ENCODE measurements around the gene TNK2.
"Not testable (repeated sequence)": the region's sequence is repeated elsewhere in the genome, so short reads cannot be mapped to it uniquely, and the experiment has no call there.

TNK2 gene

DNA sequence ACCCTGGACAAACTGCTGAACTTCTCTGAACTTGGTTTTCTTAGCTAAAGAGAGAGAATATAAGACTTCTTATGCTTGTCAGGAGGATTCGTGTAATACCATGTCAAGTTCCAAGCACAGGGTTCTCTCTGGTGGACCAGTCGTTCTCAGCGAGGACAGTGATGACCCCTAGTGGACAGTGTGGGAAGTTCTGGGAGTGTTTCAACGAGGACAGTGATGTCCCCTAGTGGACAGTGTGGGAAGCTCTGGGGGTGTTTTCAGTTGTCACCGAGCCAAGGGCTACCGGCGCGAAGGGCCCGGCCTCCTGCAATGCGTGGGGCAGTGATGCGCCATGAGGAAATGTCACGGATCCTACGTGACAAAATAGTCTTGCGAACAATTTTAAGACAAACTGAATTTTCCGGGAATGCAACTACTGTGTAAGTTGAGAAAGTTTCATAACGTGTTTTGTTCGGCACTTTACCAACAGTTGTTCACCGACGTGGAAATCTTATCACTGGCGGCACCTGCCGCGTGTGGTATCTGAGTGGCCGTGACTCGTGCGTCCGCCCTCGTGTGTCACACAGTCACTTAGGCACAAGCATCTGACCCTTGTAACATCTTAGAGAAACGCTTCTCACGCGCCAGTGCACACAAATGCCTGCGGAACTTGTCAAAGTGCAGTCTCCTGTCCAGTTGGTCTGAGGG, 57.4 kb downstream of the TNK2 start:
- DNase-seq (ENCODE audit: low read depth in 2 of 2), result peak; percentile 73 to 77

GRCh38 chr3:195849322-195850074, 58.9 kb downstream of the TNK2 start:
- no peak for DNase-seq (ENCODE audit: low read depth in 2 of 2)

DNA sequence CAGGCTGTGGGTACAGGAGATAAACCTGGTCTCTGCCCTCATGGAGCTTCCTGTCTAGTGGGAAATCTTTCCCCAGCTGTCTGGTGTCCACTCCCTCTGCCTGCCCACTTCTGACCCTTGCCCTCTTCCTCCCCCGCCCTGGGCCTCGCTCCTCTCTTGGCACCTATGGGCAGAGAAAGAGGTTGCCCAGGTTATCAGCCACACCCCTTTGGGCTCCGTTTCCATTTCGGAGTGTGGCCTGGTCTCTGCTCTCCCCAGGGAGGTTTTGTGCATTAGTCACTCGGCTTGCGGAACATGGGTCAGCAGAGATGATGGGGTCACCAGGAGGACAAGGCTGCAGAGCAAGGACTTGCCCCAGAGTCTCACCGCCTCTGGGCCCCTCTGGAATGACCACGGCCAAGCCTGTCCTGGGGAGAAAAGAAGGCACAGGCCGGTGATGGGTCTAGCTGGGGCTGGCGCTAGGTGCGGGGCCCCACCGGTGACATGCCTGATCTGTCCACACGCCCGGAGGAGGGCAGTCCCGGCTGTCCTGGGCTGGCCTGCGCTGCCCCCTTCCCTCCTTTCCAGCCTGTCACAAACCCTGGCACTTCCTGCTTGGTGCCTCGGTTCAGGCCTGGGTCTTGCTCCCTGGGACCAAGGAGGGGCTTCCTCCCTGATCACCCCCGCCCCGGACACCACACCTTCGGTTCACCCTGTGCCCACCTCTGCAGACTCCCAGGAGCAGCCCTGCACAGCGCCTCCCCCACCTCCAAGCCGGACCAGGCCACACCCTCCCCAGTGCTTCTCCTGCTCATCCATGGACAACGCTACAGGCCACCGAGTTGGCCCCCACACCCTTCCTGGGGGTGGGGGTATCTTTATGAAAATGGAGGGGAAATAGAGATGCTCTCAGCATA, 61.0 kb downstream of the TNK2 start:
- DNase-seq (ENCODE audit: low read depth in 2 of 2), result no peak

- DNase-seq (ENCODE audit: low read depth in 2 of 2), result no peak
Observed at GRCh38 chr3:195845483-195845882, 62.9 kb downstream of the TNK2 start.

- no peak for DNase-seq (ENCODE audit: low read depth in 2 of 2)
Observed at GRCh38 chr3:195844671-195845218, 63.6 kb downstream of the TNK2 start.

- DNase-seq (ENCODE audit: low read depth in 2 of 2), result no peak
Observed at GRCh38 chr3:195839260-195840010, 68.9 kb downstream of the TNK2 start.

- no peak for DNase-seq (ENCODE audit: low read depth in 2 of 2)
Observed at GRCh38 chr3:195838714-195839113, 69.6 kb downstream of the TNK2 start.

GRCh38 chr3:195836476-195837135, 71.7 kb downstream of the TNK2 start:
- DNase-seq (ENCODE audit: low read depth in 2 of 2), result no peak

DNA sequence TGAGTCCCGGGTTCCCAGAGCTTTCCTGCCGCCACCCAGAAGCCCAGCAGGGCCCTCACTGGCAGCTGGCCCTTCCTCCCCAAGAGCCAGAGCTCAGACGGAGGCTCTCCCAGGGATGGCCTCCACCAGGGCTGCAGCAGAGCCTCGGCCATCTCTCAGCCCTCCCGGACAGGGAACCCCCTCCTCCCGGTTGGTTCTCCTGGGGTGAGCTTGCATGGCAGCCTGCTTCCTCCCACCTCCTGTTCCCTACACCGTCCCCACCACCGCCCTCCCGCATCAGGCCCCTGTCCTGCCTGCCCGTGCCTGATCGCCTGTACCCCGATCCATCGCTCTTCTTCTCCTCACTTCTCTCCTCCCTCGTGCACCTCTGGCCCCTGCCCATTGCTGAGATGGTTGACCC, 72.6 kb downstream of the TNK2 start:
- DNase-seq (ENCODE audit: low read depth in 2 of 2), result no peak

GRCh38 chr3:195834675-195835583, 73.4 kb downstream of the TNK2 start:
- no peak for DNase-seq (ENCODE audit: low read depth in 2 of 2)

GRCh38 chr3:195829897-195830254, 78.5 kb downstream of the TNK2 start:
- DNase-seq (ENCODE audit: low read depth in 2 of 2), result no peak

DNA sequence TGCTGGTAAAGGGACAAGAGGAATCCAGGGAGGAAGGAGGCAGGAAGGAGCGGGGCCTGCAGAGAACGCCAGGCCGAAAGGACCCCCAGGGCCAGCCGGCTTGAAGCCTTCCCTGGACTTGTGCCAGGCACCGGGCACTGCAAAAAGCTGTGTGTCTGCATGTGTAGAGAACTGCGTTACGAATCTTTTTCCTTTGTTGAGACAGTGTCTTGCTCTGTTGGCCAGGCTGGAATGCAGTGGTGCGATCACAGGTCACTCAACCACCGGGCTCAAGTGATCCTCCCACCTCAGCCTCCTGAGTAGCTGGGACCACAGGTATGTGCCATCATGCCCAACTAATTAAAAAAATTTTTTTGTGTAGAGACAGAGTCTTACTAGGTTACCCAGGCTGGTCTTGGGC, 79.6 kb downstream of the TNK2 start:
- DNase-seq (ENCODE audit: low read depth in 2 of 2), result no peak

GRCh38 chr3:195825857-195826804, 82.2 kb downstream of the TNK2 start:
- DNase-seq (ENCODE audit: low read depth in 2 of 2), result no peak

DNA sequence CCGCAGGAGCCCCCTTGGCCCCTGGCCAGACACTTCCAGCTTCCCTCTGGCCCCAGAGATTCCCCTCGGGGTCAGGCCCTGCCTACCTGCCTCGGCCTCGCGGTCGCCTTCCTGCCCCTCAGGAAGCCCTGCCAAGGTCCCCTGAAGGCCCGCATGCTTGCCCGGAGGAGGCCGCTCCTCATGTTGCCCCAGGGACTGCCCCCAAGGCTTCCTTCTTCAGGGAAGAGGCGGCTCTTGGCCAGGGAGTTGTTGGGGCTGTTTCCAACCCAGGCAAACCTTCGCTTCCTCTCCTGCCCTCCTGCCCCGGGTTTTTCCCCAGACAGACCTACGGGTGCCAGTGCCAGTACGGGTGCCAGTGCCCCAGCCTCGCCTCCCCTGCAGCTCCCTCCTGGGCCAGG, 83.2 kb downstream of the TNK2 start:
- no peak for DNase-seq (ENCODE audit: low read depth in 2 of 2)

- DNase-seq (ENCODE audit: low read depth in 2 of 2), result not testable (repeated sequence)
Observed at GRCh38 chr3:195824425-195825190, 83.7 kb downstream of the TNK2 start.

DNA sequence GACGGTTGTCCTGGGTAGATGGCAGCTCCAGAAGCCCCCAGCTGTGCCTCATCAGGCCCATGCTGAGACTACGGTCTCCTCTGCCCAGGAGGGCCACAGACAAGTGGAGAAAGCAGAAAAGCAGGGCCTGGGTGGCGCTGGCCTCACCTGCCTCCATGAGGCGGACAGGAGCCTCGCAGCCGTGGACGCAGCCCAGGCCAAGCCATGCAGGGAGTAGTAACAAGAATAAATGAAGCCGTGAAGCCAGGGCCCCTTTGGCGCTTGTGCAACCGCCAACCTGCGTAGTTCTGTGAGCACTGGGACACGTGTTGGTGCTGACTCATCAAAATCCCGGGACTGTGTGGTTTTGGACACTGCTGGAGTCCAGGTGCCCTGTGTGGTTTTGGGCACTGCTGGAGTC, 84.4 kb downstream of the TNK2 start:
- no peak for DNase-seq (ENCODE audit: low read depth in 2 of 2)

- no peak for DNase-seq (ENCODE audit: low read depth in 2 of 2)
Observed at GRCh38 chr3:195823280-195823679, 85.1 kb downstream of the TNK2 start.

- DNase-seq (ENCODE audit: low read depth in 2 of 2), result no peak
Observed at GRCh38 chr3:195822131-195822696, 86.1 kb downstream of the TNK2 start.
